ENCODE measurements around the gene SDCBP2.

The SDCBP2 gene

GRCh38 chr20:1328680-1329330 is at the start of gene SDCBP2:
Gene SDCBP2 (minus strand): TSS chr20:1329139. CDS start chr20:1320416, 8,723 bp downstream.
- DNase-seq (ENCODE audit: low read depth, low spot score): no peak

GRCh38 chr20:1378735-1379125 is 49.8 kb upstream of the SDCBP2 start:
- DNase-seq (ENCODE audit: low read depth, low spot score): no peak

- DNase-seq (ENCODE audit: low read depth, low spot score): no peak
Observed at GRCh38 chr20:1377984-1378734, 49.2 kb upstream of the SDCBP2 start.

GRCh38 chr20:1377341-1377871 is 48.5 kb upstream of the SDCBP2 start:
- DNase-seq (ENCODE audit: low read depth, low spot score): no peak

- no peak for DNase-seq (ENCODE audit: low read depth, low spot score)
Observed at GRCh38 chr20:1376408-1377270, 47.7 kb upstream of the SDCBP2 start.

GRCh38 chr20:1376007-1376406 is 47.1 kb upstream of the SDCBP2 start:
- no peak for DNase-seq (ENCODE audit: low read depth, low spot score)

GRCh38 chr20:1375515-1375914 is 46.6 kb upstream of the SDCBP2 start:
- DNase-seq (ENCODE audit: low read depth, low spot score): no peak

GRCh38 chr20:1374246-1374645 is 45.3 kb upstream of the SDCBP2 start:
- no peak for DNase-seq (ENCODE audit: low read depth, low spot score)

- DNase-seq (ENCODE audit: low read depth, low spot score): no peak
Observed at GRCh38 chr20:1373614-1374013, 44.7 kb upstream of the SDCBP2 start.

GRCh38 chr20:1373036-1373435 is 44.1 kb upstream of the SDCBP2 start:
- DNase-seq (ENCODE audit: low read depth, low spot score): no peak

- DNase-seq (ENCODE audit: low read depth, low spot score): no peak
Observed at GRCh38 chr20:1371830-1372539, 43.0 kb upstream of the SDCBP2 start.

- no peak for DNase-seq (ENCODE audit: low read depth, low spot score)
Observed at GRCh38 chr20:1371202-1371782, 42.4 kb upstream of the SDCBP2 start.

GRCh38 chr20:1370548-1371110 is 41.7 kb upstream of the SDCBP2 start:
- no peak for DNase-seq (ENCODE audit: low read depth, low spot score)

GRCh38 chr20:1369970-1370369 is 41.0 kb upstream of the SDCBP2 start:
- no peak for DNase-seq (ENCODE audit: low read depth, low spot score)

GRCh38 chr20:1368448-1369199 is 39.7 kb upstream of the SDCBP2 start:
- no peak for DNase-seq (ENCODE audit: low read depth, low spot score)

GRCh38 chr20:1367479-1367878 is 38.5 kb upstream of the SDCBP2 start:
- no peak for DNase-seq (ENCODE audit: low read depth, low spot score)

- DNase-seq (ENCODE audit: low read depth, low spot score): no peak
Observed at GRCh38 chr20:1364106-1364505, 35.2 kb upstream of the SDCBP2 start.

GRCh38 chr20:1363522-1363921 is 34.6 kb upstream of the SDCBP2 start:
- DNase-seq (ENCODE audit: low read depth, low spot score): no peak

- no peak for DNase-seq (ENCODE audit: low read depth, low spot score)
Observed at GRCh38 chr20:1362484-1362883, 33.5 kb upstream of the SDCBP2 start.
